ENCODE measurements around the gene HOXA9. TPM values are rescaled to one million over a fixed set of nuclear protein-coding genes. Genes with fewer than 3 reads are reported as not detected.
A peak's percentile ranks its signal among the peaks of the same experiment; 100 is the strongest.

HOXA9 gene
- polyA plus RNA-seq, 1 of the 3 experiments (the other 2 are of a cell fraction) = not detected

DNA sequence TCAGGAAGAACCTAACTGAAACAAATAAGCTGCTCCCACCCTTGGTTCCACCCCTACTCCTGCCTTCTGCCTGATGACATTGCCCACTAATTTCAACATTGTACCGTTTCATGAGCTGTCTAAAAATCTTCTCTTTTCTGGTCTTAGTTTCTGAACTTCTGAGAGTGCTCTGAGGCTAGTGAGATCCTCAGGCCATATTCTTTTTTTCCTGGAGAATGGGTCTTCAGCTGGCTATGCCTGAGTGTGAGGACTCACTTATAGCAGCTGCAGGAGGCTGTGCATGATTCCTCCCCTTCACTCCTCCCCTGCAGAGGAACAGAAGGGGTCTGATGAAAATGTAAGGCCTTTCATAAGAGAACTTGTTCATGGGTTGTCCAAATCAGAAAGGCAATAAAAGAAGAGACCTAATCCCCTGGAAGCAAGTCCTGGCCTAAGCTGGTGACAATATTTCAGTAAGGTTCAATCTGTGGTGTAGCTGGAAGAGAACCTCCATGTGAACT is 45.9 kb downstream of the HOXA9 start:
- no peak overlapping the region for H3K9ac ChIP-seq
- H3K27me3 ChIP-seq (ENCODE audit: insufficient read depth) = peaks cover 100% of the 10 kb centered on the region
- TF ChIP-seq JUND (IDR thresholded peaks at IDR 0.05) = no peak
- H4K20me1 ChIP-seq (ENCODE audit: insufficient read depth) = no peaks in the 10 kb centered on the region
- no peak overlapping the region for H3K4me2 ChIP-seq
- DNase-seq = no peak
- no peaks in the 10 kb centered on the region for H3K9me2 ChIP-seq
- H3K27ac ChIP-seq (ENCODE audit: low read depth in 2 of 2, low read length in 1 of 2) = no peak overlapping the region
- POLR2A ChIA-PET = no interaction called here
- CTCF ChIA-PET = interaction anchor here (1.2 to 2.8 kb wide), 2 partner anchors 32 to 436 kb away, joined by 3 to 13 read pairs; partner anchors contain the start of gene HOXA3
- H3K9me3 ChIP-seq = no peaks in the 10 kb centered on the region
- H3K79me2 ChIP-seq (ENCODE audit: insufficient read depth) = no peaks in the 10 kb centered on the region
- 0% methylated on average over 1 of the region's 1 CpG for WGBS (ENCODE audit: low lambda C conversion rate)
- no peak overlapping the region for H3K4me3 ChIP-seq (ENCODE audit: low read depth in 2 of 2, low read length in 1 of 2)
- H3K36me3 ChIP-seq (replicated peaks in 1 of 2; ENCODE audit: control insufficient read depth in 1 of 2, insufficient read depth in 2 of 2, low read length in 1 of 2) = no peaks in the 10 kb centered on the region
- H3K4me1 ChIP-seq (ENCODE audit: control insufficient read depth in 1 of 2, insufficient read depth in 2 of 2, low read depth in 1 of 2, low read length in 1 of 2) = no peaks in the 10 kb centered on the region
- H2AFZ ChIP-seq (ENCODE audit: low read depth) = no peak overlapping the region
- no peaks in the 10 kb centered on the region for H3F3A ChIP-seq (replicated peaks; ENCODE audit: insufficient read depth)

DNA sequence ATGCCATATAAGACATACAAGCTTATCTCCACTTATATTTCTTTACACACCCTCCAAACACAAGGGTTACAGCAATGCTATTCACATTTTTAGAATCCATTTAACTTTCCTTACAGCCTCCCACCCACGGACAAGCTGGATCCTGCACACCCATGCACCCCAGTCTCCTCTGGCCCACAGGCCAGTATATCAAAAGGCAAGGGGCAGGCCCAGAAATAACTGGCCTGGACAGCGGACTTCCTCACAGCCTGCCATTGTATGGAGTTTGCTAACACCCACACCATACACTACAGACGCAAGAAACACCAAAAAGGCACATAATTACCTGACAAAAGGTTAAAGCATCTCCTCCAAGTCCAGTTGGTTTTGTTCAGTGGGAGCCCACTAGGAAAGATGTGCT is 46.8 kb downstream of the HOXA9 start:
- TF ChIP-seq, protein P1, sequence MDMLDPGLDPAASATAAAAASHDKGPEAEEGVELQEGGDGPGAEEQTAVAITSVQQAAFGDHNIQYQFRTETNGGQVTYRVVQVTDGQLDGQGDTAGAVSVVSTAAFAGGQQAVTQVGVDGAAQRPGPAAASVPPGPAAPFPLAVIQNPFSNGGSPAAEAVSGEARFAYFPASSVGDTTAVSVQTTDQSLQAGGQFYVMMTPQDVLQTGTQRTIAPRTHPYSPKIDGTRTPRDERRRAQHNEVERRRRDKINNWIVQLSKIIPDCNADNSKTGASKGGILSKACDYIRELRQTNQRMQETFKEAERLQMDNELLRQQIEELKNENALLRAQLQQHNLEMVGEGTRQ (IDR thresholded peaks at IDR 0.05; ENCODE audit: borderline replicate concordance, low read depth, low read length) = no peak
- no peak for TF ChIP-seq RFX5 (IDR thresholded peaks at IDR 0.05; ENCODE audit: low read length)
- TF ChIP-seq, protein P2, sequence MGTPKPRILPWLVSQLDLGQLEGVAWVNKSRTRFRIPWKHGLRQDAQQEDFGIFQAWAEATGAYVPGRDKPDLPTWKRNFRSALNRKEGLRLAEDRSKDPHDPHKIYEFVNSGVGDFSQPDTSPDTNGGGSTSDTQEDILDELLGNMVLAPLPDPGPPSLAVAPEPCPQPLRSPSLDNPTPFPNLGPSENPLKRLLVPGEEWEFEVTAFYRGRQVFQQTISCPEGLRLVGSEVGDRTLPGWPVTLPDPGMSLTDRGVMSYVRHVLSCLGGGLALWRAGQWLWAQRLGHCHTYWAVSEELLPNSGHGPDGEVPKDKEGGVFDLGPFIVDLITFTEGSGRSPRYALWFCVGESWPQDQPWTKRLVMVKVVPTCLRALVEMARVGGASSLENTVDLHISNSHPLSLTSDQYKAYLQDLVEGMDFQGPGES (IDR thresholded peaks at IDR 0.05; ENCODE audit: low read depth, low read length) = no peak
- no peak overlapping the region for H3K9ac ChIP-seq
- H3K27ac ChIP-seq (ENCODE audit: low read depth in 2 of 2, low read length in 1 of 2) = no peak overlapping the region
- no peak overlapping the region for H3K4me3 ChIP-seq (ENCODE audit: low read depth in 2 of 2, low read length in 1 of 2)
- WGBS (ENCODE audit: low lambda C conversion rate) = 2% methylated on average over 3 of the region's 3 CpGs
- peaks cover 96% of the 10 kb centered on the region for H3K27me3 ChIP-seq (ENCODE audit: insufficient read depth)
- H3K4me2 ChIP-seq = no peak overlapping the region
- ChIA-PET POLR2A (no interaction called here), CTCF (interaction anchor here (0.6 to 2.9 kb wide), 3 partner anchors 13 to 459 kb away, joined by 3 to 9 read pairs (median 3); partner anchors contain the start of gene HOXA5)
- DNase-seq = no peak
- H3K4me1 ChIP-seq (ENCODE audit: control insufficient read depth in 1 of 2, insufficient read depth in 2 of 2, low read depth in 1 of 2, low read length in 1 of 2) = no peaks in the 10 kb centered on the region
- no peak overlapping the region for H2AFZ ChIP-seq (ENCODE audit: low read depth)
- no peaks in the 10 kb centered on the region for H3K9me3 ChIP-seq
- H3F3A ChIP-seq (replicated peaks; ENCODE audit: insufficient read depth) = no peaks in the 10 kb centered on the region
- H3K36me3 ChIP-seq (replicated peaks in 1 of 2; ENCODE audit: control insufficient read depth in 1 of 2, insufficient read depth in 2 of 2, low read length in 1 of 2) = no peaks in the 10 kb centered on the region
- no peaks in the 10 kb centered on the region for H3K9me2 ChIP-seq
- H4K20me1 ChIP-seq (ENCODE audit: insufficient read depth) = no peaks in the 10 kb centered on the region
- no peaks in the 10 kb centered on the region for H3K79me2 ChIP-seq (ENCODE audit: insufficient read depth)

DNA sequence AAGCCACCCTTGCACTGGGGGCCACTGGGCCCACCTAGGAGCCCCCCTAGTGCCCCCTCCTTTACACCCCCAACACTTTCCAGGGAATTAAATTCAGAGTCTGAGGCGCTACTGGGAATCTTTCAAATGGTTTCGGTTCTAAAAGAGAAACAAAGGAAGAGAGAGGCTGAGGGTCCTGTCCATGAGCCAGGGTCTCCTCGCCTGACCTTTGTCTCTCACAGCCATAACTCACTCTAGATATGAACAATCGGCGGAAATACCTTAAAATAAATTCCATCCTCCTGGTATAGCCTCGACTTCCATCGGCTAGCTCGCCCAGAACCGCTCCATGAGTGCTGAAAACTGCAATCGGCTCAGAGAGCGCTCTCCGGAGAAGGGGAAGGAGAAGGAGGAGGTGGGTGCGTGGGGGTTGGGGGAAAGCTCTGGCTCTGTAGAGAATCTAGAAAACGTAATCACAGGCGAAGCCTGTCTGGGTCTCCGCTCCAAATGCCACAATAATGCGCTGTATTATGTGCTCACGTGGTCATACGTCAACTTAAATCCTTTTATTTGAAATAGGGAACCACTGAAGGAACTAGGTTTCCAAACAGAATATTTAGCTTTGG is 47.3 kb downstream of the HOXA9 start:
- no peaks in the 10 kb centered on the region for H4K20me1 ChIP-seq (ENCODE audit: insufficient read depth)
- no peak overlapping the region for H2AFZ ChIP-seq (ENCODE audit: low read depth)
- H3F3A ChIP-seq (replicated peaks; ENCODE audit: insufficient read depth) = no peaks in the 10 kb centered on the region
- peaks cover 96% of the 10 kb centered on the region for H3K27me3 ChIP-seq (ENCODE audit: insufficient read depth)
- POLR2A ChIA-PET = no interaction called here
- CTCF ChIA-PET = interaction anchor here (0.6 to 2.9 kb wide), 3 partner anchors 13 to 458 kb away, joined by 3 to 9 read pairs (median 3); partner anchors contain the start of gene HOXA5
- H3K27ac ChIP-seq (ENCODE audit: low read depth in 2 of 2, low read length in 1 of 2) = no peak overlapping the region
- DNase-seq = no peak
- H3K9me2 ChIP-seq = no peaks in the 10 kb centered on the region
- H3K9ac ChIP-seq = no peak overlapping the region
- no peaks in the 10 kb centered on the region for H3K9me3 ChIP-seq
- H3K36me3 ChIP-seq (replicated peaks in 1 of 2; ENCODE audit: control insufficient read depth in 1 of 2, insufficient read depth in 2 of 2, low read length in 1 of 2) = no peaks in the 10 kb centered on the region
- no peaks in the 10 kb centered on the region for H3K79me2 ChIP-seq (ENCODE audit: insufficient read depth)
- H3K4me3 ChIP-seq (ENCODE audit: low read depth in 2 of 2, low read length in 1 of 2) = 0 out of 4 replicates have a peak overlapping the region, but pooled peaks of 1 of the 2 experiments have one; percentile 6
- no peaks in the 10 kb centered on the region for H3K4me1 ChIP-seq (ENCODE audit: control insufficient read depth in 1 of 2, insufficient read depth in 2 of 2, low read depth in 1 of 2, low read length in 1 of 2)
- H3K4me2 ChIP-seq = 0 out of 2 replicates have a peak overlapping the region, but pooled peaks have one; percentile 17
- 19% methylated on average over 19 of the region's 19 CpGs for WGBS (ENCODE audit: low lambda C conversion rate)
- TF ChIP-seq RFX5 (IDR thresholded peaks at IDR 0.05; ENCODE audit: low read length) (no peak), TEAD4 (IDR thresholded peaks at IDR 0.05; ENCODE audit: borderline replicate concordance, insufficient read depth) (no peak), GATA2 (CRISPR knock-in tag; IDR thresholded peaks at IDR 0.05) (no peak), MEF2A (IDR thresholded peaks at IDR 0.05; ENCODE audit: borderline replicate concordance, low read depth) (no peak), JUND (IDR thresholded peaks at IDR 0.05) (no peak), SIN3A (IDR thresholded peaks at IDR 0.05; ENCODE audit: borderline replicate concordance, low read depth, low read length) (no peak)
- TF ChIP-seq, protein P2 (IDR thresholded peaks at IDR 0.05; ENCODE audit: low read depth, low read length) = no peak
- TF ChIP-seq, protein P3, sequence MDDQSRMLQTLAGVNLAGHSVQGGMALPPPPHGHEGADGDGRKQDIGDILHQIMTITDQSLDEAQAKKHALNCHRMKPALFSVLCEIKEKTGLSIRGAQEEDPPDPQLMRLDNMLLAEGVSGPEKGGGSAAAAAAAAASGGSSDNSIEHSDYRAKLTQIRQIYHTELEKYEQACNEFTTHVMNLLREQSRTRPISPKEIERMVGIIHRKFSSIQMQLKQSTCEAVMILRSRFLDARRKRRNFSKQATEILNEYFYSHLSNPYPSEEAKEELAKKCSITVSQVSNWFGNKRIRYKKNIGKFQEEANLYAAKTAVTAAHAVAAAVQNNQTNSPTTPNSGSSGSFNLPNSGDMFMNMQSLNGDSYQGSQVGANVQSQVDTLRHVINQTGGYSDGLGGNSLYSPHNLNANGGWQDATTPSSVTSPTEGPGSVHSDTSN (IDR thresholded peaks at IDR 0.05) = no peak
- TF ChIP-seq, protein P4, sequence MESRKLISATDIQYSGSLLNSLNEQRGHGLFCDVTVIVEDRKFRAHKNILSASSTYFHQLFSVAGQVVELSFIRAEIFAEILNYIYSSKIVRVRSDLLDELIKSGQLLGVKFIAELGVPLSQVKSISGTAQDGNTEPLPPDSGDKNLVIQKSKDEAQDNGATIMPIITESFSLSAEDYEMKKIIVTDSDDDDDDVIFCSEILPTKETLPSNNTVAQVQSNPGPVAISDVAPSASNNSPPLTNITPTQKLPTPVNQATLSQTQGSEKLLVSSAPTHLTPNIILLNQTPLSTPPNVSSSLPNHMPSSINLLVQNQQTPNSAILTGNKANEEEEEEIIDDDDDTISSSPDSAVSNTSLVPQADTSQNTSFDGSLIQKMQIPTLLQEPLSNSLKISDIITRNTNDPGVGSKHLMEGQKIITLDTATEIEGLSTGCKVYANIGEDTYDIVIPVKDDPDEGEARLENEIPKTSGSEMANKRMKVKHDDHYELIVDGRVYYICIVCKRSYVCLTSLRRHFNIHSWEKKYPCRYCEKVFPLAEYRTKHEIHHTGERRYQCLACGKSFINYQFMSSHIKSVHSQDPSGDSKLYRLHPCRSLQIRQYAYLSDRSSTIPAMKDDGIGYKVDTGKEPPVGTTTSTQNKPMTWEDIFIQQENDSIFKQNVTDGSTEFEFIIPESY (IDR thresholded peaks at IDR 0.05; ENCODE audit: borderline replicate concordance, low read depth) = no peak
